K562 (cell line): Measurements from ENCODE around the gene NGRN. TPM values are rescaled to one million over a fixed set of nuclear protein-coding genes. Genes with fewer than 3 reads are reported as not detected.

ENCODE experiments used
- BRD4 ChIP-seq: fragments of 200-600 bp; sonication (generic); IDR thresholded peaks from 2 replicates; pipeline ENCODE4 v1.6.1; 2017; ENCODE audit warnings: inconsistent platforms
- CHD1 ChIP-seq: fragments of 200-600 bp; sonication (generic); IDR thresholded peaks from one replicate; pipeline ENCODE4 v1.6.1; 2012; ENCODE audit warnings: mild to moderate bottlenecking, moderate library complexity, low read length, inconsistent platforms
- CHD2 ChIP-seq: IDR thresholded peaks from 2 replicates; pipeline ENCODE4 v1.6.1; 2011; ENCODE audit warnings: low read depth, low read length
- CUX1 ChIP-seq: fragments of 200-800 bp; sonication (Bioruptor generic); IDR thresholded peaks from 2 replicates; pipeline ENCODE4 v1.6.1; 2016; ENCODE audit warnings: missing genetic modification characterization, missing compliant biosample characterization
- HINFP ChIP-seq: fragments of 450-650 bp; conservative IDR thresholded peaks from 2 replicates; pipeline ENCODE4 v1.6.1; 2016; ENCODE audit warnings: missing genetic modification characterization, low read depth, mild to moderate bottlenecking, control low read depth, missing compliant biosample characterization
- HMGN3 ChIP-seq: IDR thresholded peaks from 2 replicates; pipeline ENCODE4 v1.6.1; 2011; ENCODE audit warnings: borderline replicate concordance, low read depth, mild to moderate bottlenecking, mixed read lengths, low read length; ENCODE audit not compliant: insufficient read length; ENCODE audit errors: extremely low read depth
- KLF1 ChIP-seq: fragments of 450-650 bp; IDR thresholded peaks from 2 replicates; pipeline ENCODE4 v1.6.1; 2016; ENCODE audit warnings: missing genetic modification characterization, missing compliant biosample characterization
- NONO ChIP-seq, 2 experiments: fragments of 200-400 bp in 1 of 2; fragments of 450-650 bp in 1 of 2; formaldehyde crosslinking in 1 of 2; IDR thresholded peaks; 2 replicates each; pipeline ENCODE4 v1.6.1; 2017; ENCODE audit warnings: low read depth in 2 of 2, mild to moderate bottlenecking in 2 of 2, moderate library complexity in 2 of 2, low read length in 1 of 2
- PURB ChIP-seq: sonication (generic); formaldehyde crosslinking; IDR thresholded peaks from 2 replicates; pipeline ENCODE4 v1.9.0; 2021; ENCODE audit warnings: low read depth, mild to moderate bottlenecking, missing genetic modification reagents
- SAP30 ChIP-seq: fragments of 200-600 bp; sonication (generic); IDR thresholded peaks from 2 replicates; pipeline ENCODE4 v1.6.1; 2012; ENCODE audit warnings: borderline replicate concordance, low read depth, mild to moderate bottlenecking, moderate library complexity, low read length, control low read depth, inconsistent platforms; ENCODE audit not compliant: insufficient read depth, poor library complexity, severe bottlenecking
- SMARCE1 ChIP-seq: fragments of 450-650 bp; IDR thresholded peaks from 2 replicates; pipeline ENCODE4 v1.7.1; 2016; ENCODE audit warnings: mild to moderate bottlenecking
- THAP12 ChIP-seq: fragments of 250-450 bp; sonication (Bioruptor Pico); IDR thresholded peaks from 2 replicates; pipeline ENCODE4 v1.9.0; 2021; ENCODE audit warnings: mild to moderate bottlenecking, inconsistent platforms
- ZNF408 ChIP-seq: fragments of 250-450 bp; sonication (Bioruptor Pico); IDR thresholded peaks from 2 replicates; pipeline ENCODE4 v1.4.0; 2020; ENCODE audit warnings: low read depth, mild to moderate bottlenecking, moderate library complexity
- polyA plus RNA-seq, 8 experiments: library from polyadenylated mRNA; depleted of rRNA in 4 of 8; stranded (reverse) in 5 of 8; unstranded in 3 of 8; fragments of >200 nt; fragmentation: Nextera tagmentation in 2 of 8; fragmentation: Illumina TruSeq in 1 of 8; extraction: Ambion mirVana in 2 of 8; extraction: Trizol in 1 of 8; gene quantifications; 2 replicates each; pipeline versions ENCODE4 v1.2.1 to v1.2.3, GENCODE V29; 2011 to 2014; ENCODE audit warnings: inconsistent platforms in 1 of 8, missing spikeins in 1 of 8
- total RNA-seq, 7 experiments: library from RNA; depleted of rRNA in 6 of 7; stranded (reverse); fragments of >200 nt in 6 of 7; fragmentation: Illumina TruSeq in 2 of 7; extraction: Trizol in 2 of 7; gene quantifications; 2 replicates each; pipeline versions ENCODE4 v1.2.1 to v1.2.3, GENCODE V29; 2011 to 2021; ENCODE audit warnings: low replicate concordance in 1 of 7
- TF ChIP-seq, protein P1 (sequence below): sonication (generic); formaldehyde crosslinking; IDR thresholded peaks from 2 replicates; pipeline ENCODE4 v1.8.0; 2022; ENCODE audit warnings: mild to moderate bottlenecking, low read depth, missing genetic modification reagents

The NGRN gene
- total and polyA plus RNA-seq, 9 of the 15 experiments (the other 6 are each of a cell fraction or from before 2014, with no cell fraction given), result 14.0 to 73.4 (median 60.0) TPM

DNA sequence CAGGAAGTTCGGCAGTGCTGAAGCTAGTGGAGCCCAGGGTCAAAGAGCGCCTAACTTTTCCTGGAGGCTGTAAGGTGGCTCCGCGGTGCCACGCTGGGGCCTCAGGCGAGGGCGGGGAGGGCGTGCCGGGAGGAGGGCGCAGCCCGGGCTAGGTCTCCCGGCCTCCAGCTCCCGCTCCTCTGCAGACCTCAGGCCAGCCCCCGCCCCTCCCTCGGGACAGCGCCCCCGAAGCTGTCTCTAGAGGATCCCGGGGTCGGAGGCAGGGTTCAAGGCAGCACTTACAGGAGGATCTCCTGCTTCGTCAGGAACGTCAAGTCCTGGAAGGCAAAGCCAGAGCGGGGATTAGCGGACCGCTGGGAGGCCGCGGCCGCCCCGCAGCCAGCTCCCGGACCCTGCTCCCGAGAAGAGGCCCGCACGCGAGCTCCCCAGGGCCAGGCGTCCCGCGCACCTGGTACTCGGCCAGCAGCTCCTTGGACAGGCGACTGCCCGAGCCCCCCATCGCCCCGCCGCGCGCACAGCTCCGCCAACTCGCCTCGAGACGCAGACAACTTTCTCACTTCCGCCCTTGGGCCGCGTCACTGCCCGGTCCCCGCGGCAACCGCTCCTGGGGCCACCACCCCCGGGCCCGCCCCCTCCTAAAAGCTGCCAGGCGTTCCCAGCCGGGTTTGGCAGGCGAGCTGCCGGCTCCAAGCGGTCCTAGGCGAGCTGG lies 31.9 kb upstream of the NGRN start, which contains the start of gene CIB1 (continued):
- no peak for TF ChIP-seq PURB
- no peak; the same call in 1 of the 2 replicates for TF ChIP-seq THAP12 (CRISPR knock-in tag)
- 0 out of 2 replicates have a peak, but pooled peaks have one; percentile 54 for TF ChIP-seq BRD4
- TF ChIP-seq, protein P1, sequence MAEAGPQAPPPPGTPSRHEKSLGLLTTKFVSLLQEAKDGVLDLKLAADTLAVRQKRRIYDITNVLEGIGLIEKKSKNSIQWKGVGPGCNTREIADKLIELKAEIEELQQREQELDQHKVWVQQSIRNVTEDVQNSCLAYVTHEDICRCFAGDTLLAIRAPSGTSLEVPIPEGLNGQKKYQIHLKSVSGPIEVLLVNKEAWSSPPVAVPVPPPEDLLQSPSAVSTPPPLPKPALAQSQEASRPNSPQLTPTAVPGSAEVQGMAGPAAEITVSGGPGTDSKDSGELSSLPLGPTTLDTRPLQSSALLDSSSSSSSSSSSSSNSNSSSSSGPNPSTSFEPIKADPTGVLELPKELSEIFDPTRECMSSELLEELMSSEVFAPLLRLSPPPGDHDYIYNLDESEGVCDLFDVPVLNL (CRISPR knock-in tag), result no peak
- no peak for TF ChIP-seq CHD1
- TF ChIP-seq KLF1 (tag), result no peak
- 0 out of 4 replicates have a peak, but pooled peaks of 1 of the 2 experiments have one; percentile 2 for TF ChIP-seq NONO (IDR thresholded peaks at IDR 0.05; ENCODE audit: low read depth in 2 of 2, low read length in 1 of 2)
- TF ChIP-seq SMARCE1, result 0 out of 2 replicates have a peak, but pooled peaks have one; percentile 4
- TF ChIP-seq HMGN3, result peak; percentile 2
- TF ChIP-seq SAP30, result peak; percentile 90
- TF ChIP-seq ZNF408, result no peak
- TF ChIP-seq CUX1 (CRISPR knock-in tag), result no peak
- TF ChIP-seq HINFP (tag), result peak; percentile 93
- 0 out of 2 replicates have a peak, but pooled peaks have one; percentile 8 for TF ChIP-seq CHD2
